Measurements from ENCODE around the gene PDE11A.
"Not testable (repeated sequence)": the region's sequence is repeated elsewhere in the genome, so short reads cannot be mapped to it uniquely, and the experiment has no call there.

The PDE11A gene

GRCh38 chr2:178088774-178089270, 16.2 kb upstream of the PDE11A start:
- Mint-ChIP-seq H3K4me3 (no peak overlapping the region), H3K27ac (peak overlapping the region in 1 of 2 donors; percentile 29), H3K4me1 (no peaks in the 10 kb centered on the region), H3K9me3 (no peaks in the 10 kb centered on the region), H3K27me3 (peaks cover 7% of the 10 kb centered on the region)
- ATAC-seq (no peak), DNase-seq (no peak)

- Mint-ChIP-seq H3K27me3 (peaks cover 7% of the 10 kb centered on the region), H3K9me3 (no peaks in the 10 kb centered on the region), H3K27ac (no peak overlapping the region), H3K4me1 (no peaks in the 10 kb centered on the region), H3K4me3 (no peak overlapping the region)
- DNase-seq (no peak), ATAC-seq (no peak)
These were observed 11.7 kb upstream of the PDE11A start for GRCh38 chr2:178084273-178084672.

- no peaks in the 10 kb centered on the region for H3K4me1 Mint-ChIP-seq
- H3K27ac Mint-ChIP-seq = peak overlapping the region in 1 of 2 donors; percentile 72
- H3K9me3 Mint-ChIP-seq = no peaks in the 10 kb centered on the region
- peaks cover 7% of the 10 kb centered on the region for H3K27me3 Mint-ChIP-seq
- DNase-seq (no peak), ATAC-seq (no peak)
- H3K4me3 Mint-ChIP-seq = no peak overlapping the region
These were observed 9.9 kb upstream of the PDE11A start for GRCh38 chr2:178082408-178083045.

GRCh38 chr2:178079279-178079678, 6.7 kb upstream of the PDE11A start:
- not testable (repeated sequence) for H3K4me1 Mint-ChIP-seq, H3K27me3 Mint-ChIP-seq, H3K9me3 Mint-ChIP-seq, ATAC-seq, H3K4me3 Mint-ChIP-seq, DNase-seq
- peak overlapping the region in 1 of 2 donors; percentile 28 for H3K27ac Mint-ChIP-seq

- ATAC-seq (no peak), DNase-seq (no peak)
- no peak overlapping the region for H3K27ac Mint-ChIP-seq
- H3K27me3 Mint-ChIP-seq = peaks cover 41% of the 10 kb centered on the region
- H3K4me3 Mint-ChIP-seq = no peak overlapping the region
- no peaks in the 10 kb centered on the region for H3K9me3 Mint-ChIP-seq
- peaks cover 12% of the 10 kb centered on the region for H3K4me1 Mint-ChIP-seq
These were observed 3.6 kb upstream of the PDE11A start for GRCh38 chr2:178076130-178076529.

GRCh38 chr2:178075006-178075326, 2.4 kb upstream of the PDE11A start:
- Mint-ChIP-seq H3K27me3 (peaks cover 47% of the 10 kb centered on the region), H3K9me3 (no peaks in the 10 kb centered on the region), H3K4me3 (no peak overlapping the region), H3K4me1 (peaks cover 12% of the 10 kb centered on the region), H3K27ac (no peak overlapping the region)
- DNase-seq = no peak
- ATAC-seq = no peak

- peaks cover 47% of the 10 kb centered on the region for H3K27me3 Mint-ChIP-seq
- ATAC-seq = no peak
- no peak overlapping the region for H3K27ac Mint-ChIP-seq
- DNase-seq = no peak
- H3K9me3 Mint-ChIP-seq = no peaks in the 10 kb centered on the region
- H3K4me3 Mint-ChIP-seq = no peak overlapping the region
- H3K4me1 Mint-ChIP-seq = peaks cover 12% of the 10 kb centered on the region
These were observed 1.8 kb upstream of the PDE11A start for GRCh38 chr2:178074123-178075005.

GRCh38 chr2:178072000-178072382, 586 bp downstream of the PDE11A start:
- Mint-ChIP-seq H3K27me3 (peaks cover 47% of the 10 kb centered on the region), H3K27ac (no peak overlapping the region), H3K9me3 (no peaks in the 10 kb centered on the region), H3K4me3 (peak overlapping the region; percentile 68 to 83), H3K4me1 (peaks cover 12% of the 10 kb centered on the region)
- DNase-seq (no peak), ATAC-seq (peak; percentile 29)

GRCh38 chr2:178070824-178071223, 1.8 kb downstream of the PDE11A start:
- Mint-ChIP-seq H3K9me3 (no peaks in the 10 kb centered on the region), H3K27me3 (peaks cover 47% of the 10 kb centered on the region), H3K4me3 (no peak overlapping the region), H3K27ac (no peak overlapping the region), H3K4me1 (peaks cover 12% of the 10 kb centered on the region)
- ATAC-seq = no peak
- no peak for DNase-seq

GRCh38 chr2:178069551-178069950, 3.0 kb downstream of the PDE11A start:
- Mint-ChIP-seq H3K27ac (no peak overlapping the region), H3K27me3 (peaks cover 40% of the 10 kb centered on the region), H3K4me3 (no peak overlapping the region), H3K9me3 (no peaks in the 10 kb centered on the region), H3K4me1 (peaks cover 12% of the 10 kb centered on the region)
- DNase-seq (no peak), ATAC-seq (no peak)

- Mint-ChIP-seq H3K4me1 (peaks cover 12% of the 10 kb centered on the region), H3K9me3 (no peaks in the 10 kb centered on the region), H3K27ac (no peak overlapping the region), H3K27me3 (peaks cover 34% of the 10 kb centered on the region), H3K4me3 (no peak overlapping the region)
- ATAC-seq (no peak), DNase-seq (no peak)
These were observed 3.6 kb downstream of the PDE11A start for GRCh38 chr2:178068823-178069454.

GRCh38 chr2:178066890-178067669, 5.5 kb downstream of the PDE11A start:
- Mint-ChIP-seq H3K27me3 (peaks cover 18% of the 10 kb centered on the region), H3K4me3 (no peak overlapping the region), H3K9me3 (no peaks in the 10 kb centered on the region), H3K27ac (no peak overlapping the region), H3K4me1 (no peaks in the 10 kb centered on the region)
- ATAC-seq (peak; percentile 15), DNase-seq (no peak)

- H3K27ac Mint-ChIP-seq = no peak overlapping the region
- no peaks in the 10 kb centered on the region for H3K4me1 Mint-ChIP-seq
- ATAC-seq (peak; percentile 43), DNase-seq (no peak)
- no peaks in the 10 kb centered on the region for H3K9me3 Mint-ChIP-seq
- no peak overlapping the region for H3K4me3 Mint-ChIP-seq
- H3K27me3 Mint-ChIP-seq = peaks cover 15% of the 10 kb centered on the region
These were observed 6.3 kb downstream of the PDE11A start for GRCh38 chr2:178066324-178066723.

GRCh38 chr2:178059681-178060080, 12.9 kb downstream of the PDE11A start:
- Mint-ChIP-seq H3K27ac (no peak overlapping the region), H3K27me3 (peaks cover 7% of the 10 kb centered on the region), H3K9me3 (no peaks in the 10 kb centered on the region), H3K4me3 (no peak overlapping the region), H3K4me1 (no peaks in the 10 kb centered on the region)
- DNase-seq (no peak), ATAC-seq (no peak)

- no peak overlapping the region for H3K27ac Mint-ChIP-seq
- no peaks in the 10 kb centered on the region for H3K4me1 Mint-ChIP-seq
- peak; percentile 48 for ATAC-seq
- no peak for DNase-seq
- H3K4me3 Mint-ChIP-seq = no peak overlapping the region
- H3K9me3 Mint-ChIP-seq = no peaks in the 10 kb centered on the region
- peaks cover 7% of the 10 kb centered on the region for H3K27me3 Mint-ChIP-seq
These were observed 13.5 kb downstream of the PDE11A start for GRCh38 chr2:178059111-178059510.

Measured in stimulated activated naive CD8-positive, alpha-beta T cell treated with anti-CD3 and anti-CD28 coated beads, Interleukin-15, amount 100 ng/mL, for 72 hours (primary cell).